Measurements from ENCODE around the gene SEMA3G.

GRCh38 chr3:52404391-52404790, 40.5 kb downstream of the SEMA3G start:
- TF ChIP-seq E2F1 (CRISPR knock-in tag; IDR thresholded peaks at IDR 0.05): no peak
- TF ChIP-seq FOXK1 (CRISPR knock-in tag; IDR thresholded peaks at IDR 0.05): no peak
- no peak for TF ChIP-seq ESRRA (CRISPR knock-in tag; IDR thresholded peaks at IDR 0.05; ENCODE audit: borderline replicate concordance)
- TF ChIP-seq, protein P1, sequence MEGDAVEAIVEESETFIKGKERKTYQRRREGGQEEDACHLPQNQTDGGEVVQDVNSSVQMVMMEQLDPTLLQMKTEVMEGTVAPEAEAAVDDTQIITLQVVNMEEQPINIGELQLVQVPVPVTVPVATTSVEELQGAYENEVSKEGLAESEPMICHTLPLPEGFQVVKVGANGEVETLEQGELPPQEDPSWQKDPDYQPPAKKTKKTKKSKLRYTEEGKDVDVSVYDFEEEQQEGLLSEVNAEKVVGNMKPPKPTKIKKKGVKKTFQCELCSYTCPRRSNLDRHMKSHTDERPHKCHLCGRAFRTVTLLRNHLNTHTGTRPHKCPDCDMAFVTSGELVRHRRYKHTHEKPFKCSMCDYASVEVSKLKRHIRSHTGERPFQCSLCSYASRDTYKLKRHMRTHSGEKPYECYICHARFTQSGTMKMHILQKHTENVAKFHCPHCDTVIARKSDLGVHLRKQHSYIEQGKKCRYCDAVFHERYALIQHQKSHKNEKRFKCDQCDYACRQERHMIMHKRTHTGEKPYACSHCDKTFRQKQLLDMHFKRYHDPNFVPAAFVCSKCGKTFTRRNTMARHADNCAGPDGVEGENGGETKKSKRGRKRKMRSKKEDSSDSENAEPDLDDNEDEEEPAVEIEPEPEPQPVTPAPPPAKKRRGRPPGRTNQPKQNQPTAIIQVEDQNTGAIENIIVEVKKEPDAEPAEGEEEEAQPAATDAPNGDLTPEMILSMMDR (IDR thresholded peaks at IDR 0.05): no peak
- TF ChIP-seq AFF4 (CRISPR knock-in tag; IDR thresholded peaks at IDR 0.05; ENCODE audit: borderline replicate concordance): no peak
- no peak for TF ChIP-seq TEAD4 (CRISPR knock-in tag; IDR thresholded peaks at IDR 0.05)
- TF ChIP-seq SP1 (CRISPR knock-in tag; conservative IDR thresholded peaks at IDR 0.05): no peak
